ENCODE results near the gene BAK1.

DNA sequence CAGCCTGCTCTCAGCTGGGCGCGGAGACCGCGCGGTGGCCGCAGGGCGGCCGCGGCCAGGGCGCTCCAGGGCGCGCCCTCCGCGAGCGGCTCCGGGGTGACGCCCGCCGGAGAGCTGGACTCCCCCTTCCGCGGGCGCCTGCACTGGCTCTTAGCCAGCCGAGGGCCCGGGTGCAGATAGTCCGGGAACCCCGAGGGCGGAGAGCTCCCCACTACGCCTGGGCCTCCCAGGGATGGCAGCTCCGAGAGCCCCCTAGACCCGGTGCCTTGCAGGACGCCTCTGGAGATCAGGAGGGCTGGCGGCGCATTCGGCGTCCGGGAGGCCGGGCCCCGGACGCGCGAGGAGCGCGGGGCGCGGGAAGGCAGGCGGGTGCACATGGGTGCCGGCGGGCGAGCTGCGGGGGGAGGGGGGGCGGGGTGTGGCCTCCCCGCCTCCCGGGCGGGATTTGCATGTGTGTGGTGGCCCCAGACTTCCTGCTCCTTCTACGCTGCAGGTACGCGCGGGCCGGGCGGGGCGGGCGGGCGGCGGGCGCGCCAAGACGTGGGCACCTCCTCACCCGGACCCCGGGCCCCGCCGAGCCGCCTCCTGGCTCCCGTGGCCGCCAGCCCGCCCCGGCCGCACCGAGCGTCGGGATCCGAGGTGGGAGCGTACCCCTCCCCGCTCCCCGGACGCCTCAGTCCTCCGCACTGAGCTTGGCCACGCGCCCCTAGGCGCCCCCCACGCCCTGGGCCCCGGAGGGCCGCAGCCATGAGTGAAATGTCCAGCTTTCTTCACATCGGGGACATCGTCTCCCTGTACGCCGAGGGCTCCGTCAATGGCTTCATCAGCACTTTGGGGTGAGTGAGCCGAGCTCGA is 41.0 kb upstream of the BAK1 start, which contains the start of gene ITPR3:
- TF ChIP-seq, protein P1, sequence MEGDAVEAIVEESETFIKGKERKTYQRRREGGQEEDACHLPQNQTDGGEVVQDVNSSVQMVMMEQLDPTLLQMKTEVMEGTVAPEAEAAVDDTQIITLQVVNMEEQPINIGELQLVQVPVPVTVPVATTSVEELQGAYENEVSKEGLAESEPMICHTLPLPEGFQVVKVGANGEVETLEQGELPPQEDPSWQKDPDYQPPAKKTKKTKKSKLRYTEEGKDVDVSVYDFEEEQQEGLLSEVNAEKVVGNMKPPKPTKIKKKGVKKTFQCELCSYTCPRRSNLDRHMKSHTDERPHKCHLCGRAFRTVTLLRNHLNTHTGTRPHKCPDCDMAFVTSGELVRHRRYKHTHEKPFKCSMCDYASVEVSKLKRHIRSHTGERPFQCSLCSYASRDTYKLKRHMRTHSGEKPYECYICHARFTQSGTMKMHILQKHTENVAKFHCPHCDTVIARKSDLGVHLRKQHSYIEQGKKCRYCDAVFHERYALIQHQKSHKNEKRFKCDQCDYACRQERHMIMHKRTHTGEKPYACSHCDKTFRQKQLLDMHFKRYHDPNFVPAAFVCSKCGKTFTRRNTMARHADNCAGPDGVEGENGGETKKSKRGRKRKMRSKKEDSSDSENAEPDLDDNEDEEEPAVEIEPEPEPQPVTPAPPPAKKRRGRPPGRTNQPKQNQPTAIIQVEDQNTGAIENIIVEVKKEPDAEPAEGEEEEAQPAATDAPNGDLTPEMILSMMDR (IDR thresholded peaks at IDR 0.05; ENCODE audit: poor library complexity, severe bottlenecking), result no peak
- TF ChIP-seq POLR2AphosphoS5 (IDR thresholded peaks at IDR 0.05) (no peak), SMC3 (conservative IDR thresholded peaks at IDR 0.05; ENCODE audit: poor library complexity) (no peak)
- TF ChIP-seq, protein P2, sequence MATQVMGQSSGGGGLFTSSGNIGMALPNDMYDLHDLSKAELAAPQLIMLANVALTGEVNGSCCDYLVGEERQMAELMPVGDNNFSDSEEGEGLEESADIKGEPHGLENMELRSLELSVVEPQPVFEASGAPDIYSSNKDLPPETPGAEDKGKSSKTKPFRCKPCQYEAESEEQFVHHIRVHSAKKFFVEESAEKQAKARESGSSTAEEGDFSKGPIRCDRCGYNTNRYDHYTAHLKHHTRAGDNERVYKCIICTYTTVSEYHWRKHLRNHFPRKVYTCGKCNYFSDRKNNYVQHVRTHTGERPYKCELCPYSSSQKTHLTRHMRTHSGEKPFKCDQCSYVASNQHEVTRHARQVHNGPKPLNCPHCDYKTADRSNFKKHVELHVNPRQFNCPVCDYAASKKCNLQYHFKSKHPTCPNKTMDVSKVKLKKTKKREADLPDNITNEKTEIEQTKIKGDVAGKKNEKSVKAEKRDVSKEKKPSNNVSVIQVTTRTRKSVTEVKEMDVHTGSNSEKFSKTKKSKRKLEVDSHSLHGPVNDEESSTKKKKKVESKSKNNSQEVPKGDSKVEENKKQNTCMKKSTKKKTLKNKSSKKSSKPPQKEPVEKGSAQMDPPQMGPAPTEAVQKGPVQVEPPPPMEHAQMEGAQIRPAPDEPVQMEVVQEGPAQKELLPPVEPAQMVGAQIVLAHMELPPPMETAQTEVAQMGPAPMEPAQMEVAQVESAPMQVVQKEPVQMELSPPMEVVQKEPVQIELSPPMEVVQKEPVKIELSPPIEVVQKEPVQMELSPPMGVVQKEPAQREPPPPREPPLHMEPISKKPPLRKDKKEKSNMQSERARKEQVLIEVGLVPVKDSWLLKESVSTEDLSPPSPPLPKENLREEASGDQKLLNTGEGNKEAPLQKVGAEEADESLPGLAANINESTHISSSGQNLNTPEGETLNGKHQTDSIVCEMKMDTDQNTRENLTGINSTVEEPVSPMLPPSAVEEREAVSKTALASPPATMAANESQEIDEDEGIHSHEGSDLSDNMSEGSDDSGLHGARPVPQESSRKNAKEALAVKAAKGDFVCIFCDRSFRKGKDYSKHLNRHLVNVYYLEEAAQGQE (IDR thresholded peaks at IDR 0.05; ENCODE audit: borderline replicate concordance), result no peak

All from neural cell (in vitro differentiated cells).